Mononuclear cell (primary cell): ENCODE results near the gene TFE3. TPM values are rescaled to one million over a fixed set of nuclear protein-coding genes. Genes with fewer than 3 reads are reported as not detected.

Experiments used
- H3K27me3 ChIP-seq: 2 replicates; pipeline ENCODE4 v1.6.0; 2011; ENCODE audit warnings: low read length, control low read depth; ENCODE audit not compliant: insufficient read depth
- H3K4me1 ChIP-seq: 2 replicates; pipeline ENCODE4 v1.5.1; 2011; ENCODE audit warnings: mild to moderate bottlenecking, low read length, control low read depth; ENCODE audit not compliant: insufficient read depth
- H3K4me3 ChIP-seq: 2 replicates; pipeline ENCODE4 v1.5.1; 2011; ENCODE audit warnings: mild to moderate bottlenecking, low read length, moderate library complexity
- H3K9me3 ChIP-seq: 2 replicates; pipeline ENCODE4 v1.5.1; 2011; ENCODE audit warnings: low read depth, mild to moderate bottlenecking, control low read depth, low read length
- total RNA-seq: library from RNA; depleted of rRNA; stranded (reverse); fragments of >200 nt; gene quantifications from one replicate; pipeline ENCODE4 v1.2.3, GENCODE V29; 2012

Gene TFE3
- total RNA-seq, 1 donor: 29.3 TPM

- Histone ChIP-seq H3K4me1 (peaks cover 44% of the 10 kb centered on the region), H3K27me3 (no peaks in the 10 kb centered on the region), H3K4me3 (no peak overlapping the region), H3K9me3 (no peaks in the 10 kb centered on the region)
These were observed 2.7 kb downstream of the TFE3 start for GRCh38 chrX:49040376-49040955.

DNA sequence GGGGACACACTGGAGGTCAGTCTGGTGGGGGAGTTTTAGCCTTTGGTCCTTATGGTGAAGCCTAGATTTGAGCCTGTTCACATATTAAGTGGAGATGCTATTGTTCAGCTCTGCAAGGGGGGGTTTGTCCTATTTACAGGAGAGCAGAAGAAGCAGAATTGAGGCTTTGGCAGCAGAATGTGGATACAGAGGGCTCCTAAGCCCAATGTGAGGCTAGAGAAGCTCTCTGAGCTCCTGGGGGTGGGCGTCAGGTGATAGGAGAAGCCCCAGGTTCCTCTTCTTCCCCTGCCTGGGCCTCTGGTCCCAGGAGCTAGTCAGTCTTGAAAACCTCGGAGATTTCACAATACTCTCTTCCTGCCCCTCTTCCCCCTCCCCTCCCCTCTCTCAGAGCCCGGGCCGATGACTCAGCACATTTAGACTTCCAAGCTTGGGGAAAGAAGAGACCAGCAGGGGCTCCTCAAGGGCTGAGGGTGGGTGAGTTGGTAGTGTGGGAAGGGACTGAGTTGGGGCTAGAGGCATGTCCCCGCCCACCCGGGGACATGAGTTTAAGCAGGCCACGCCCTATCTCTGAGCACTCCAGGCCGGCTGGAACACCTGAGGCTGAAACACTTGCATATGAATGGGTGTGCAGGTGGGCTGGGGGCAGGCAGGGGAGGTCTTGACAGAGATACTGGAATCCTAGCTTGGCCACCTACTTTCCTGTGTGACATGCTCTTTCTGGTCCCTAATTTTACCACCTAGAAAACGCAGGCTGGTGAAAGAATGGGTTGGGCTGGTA, 3.4 kb downstream of the TFE3 start:
- Histone ChIP-seq H3K9me3 (no peaks in the 10 kb centered on the region), H3K27me3 (no peaks in the 10 kb centered on the region), H3K4me1 (peaks cover 44% of the 10 kb centered on the region), H3K4me3 (no peak overlapping the region)

- Histone ChIP-seq H3K4me3 (no peak overlapping the region), H3K27me3 (no peaks in the 10 kb centered on the region), H3K9me3 (no peaks in the 10 kb centered on the region), H3K4me1 (peaks cover 50% of the 10 kb centered on the region)
These were observed 5.2 kb downstream of the TFE3 start for GRCh38 chrX:49037883-49038475.

- Histone ChIP-seq H3K27me3 (no peaks in the 10 kb centered on the region), H3K9me3 (no peaks in the 10 kb centered on the region), H3K4me3 (no peak overlapping the region), H3K4me1 (peaks cover 12% of the 10 kb centered on the region)
These were observed 12.9 kb downstream of the TFE3 start for GRCh38 chrX:49030283-49030682.

DNA sequence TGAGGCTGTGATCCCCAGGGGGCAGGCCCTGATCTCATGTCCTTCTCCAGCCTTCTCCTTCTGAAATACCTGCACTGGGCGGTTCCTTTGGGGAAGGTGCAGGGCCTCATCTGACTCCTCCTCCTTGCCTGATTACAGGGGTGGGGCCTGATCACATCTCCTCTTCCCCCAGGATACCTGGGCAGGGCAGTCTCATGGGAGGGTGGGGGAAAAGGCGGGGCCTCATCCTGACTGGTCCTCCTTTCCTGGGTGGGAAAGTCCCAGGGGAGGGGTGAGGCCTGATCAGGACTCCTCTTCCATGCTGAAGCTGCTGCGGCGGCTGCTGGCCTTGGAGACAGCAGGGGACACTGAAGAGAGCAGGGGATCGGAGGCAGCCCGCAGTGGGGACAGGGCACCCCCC, 13.3 kb downstream of the TFE3 start:
- Histone ChIP-seq H3K27me3 (no peaks in the 10 kb centered on the region), H3K9me3 (no peaks in the 10 kb centered on the region), H3K4me1 (peaks cover 12% of the 10 kb centered on the region), H3K4me3 (no peak overlapping the region)

GRCh38 chrX:49019599-49020249, 23.4 kb downstream of the TFE3 start:
- Histone ChIP-seq H3K9me3 (no peaks in the 10 kb centered on the region), H3K4me3 (no peak overlapping the region), H3K27me3 (no peaks in the 10 kb centered on the region), H3K4me1 (no peaks in the 10 kb centered on the region)

GRCh38 chrX:49019050-49019449, 24.1 kb downstream of the TFE3 start:
- Histone ChIP-seq H3K4me1 (no peaks in the 10 kb centered on the region), H3K9me3 (no peaks in the 10 kb centered on the region), H3K27me3 (no peaks in the 10 kb centered on the region), H3K4me3 (no peak overlapping the region)

- H3K27me3 ChIP-seq: no peaks in the 10 kb centered on the region
- peaks cover 12% of the 10 kb centered on the region for H3K4me1 ChIP-seq
These were observed 39.5 kb downstream of the TFE3 start for GRCh38 chrX:49003696-49004095.

GRCh38 chrX:49002091-49002935, 40.8 kb downstream of the TFE3 start, which contains the start of gene GRIPAP1:
GRIPAP1 (minus strand) TSS chrX:49002264; CDS start chrX:49002229, 35 bp downstream.
- Histone ChIP-seq H3K27me3 (no peaks in the 10 kb centered on the region), H3K4me3 (peak within 1 kb of the TSS; percentile 78), H3K4me1 (peaks cover 12% of the 10 kb centered on the region), H3K9me3 (no peaks in the 10 kb centered on the region)

More at GRCh38 chrX:49003696-49004095, 39.5 kb downstream of the TFE3 start:
- Histone ChIP-seq H3K9me3 (no peaks in the 10 kb centered on the region), H3K4me3 (no peak overlapping the region)

- H3K9me3 ChIP-seq: no peaks in the 10 kb centered on the region
- H3K4me3 ChIP-seq: peak overlapping the region; percentile 78
- H3K27me3 ChIP-seq: no peaks in the 10 kb centered on the region
- peaks cover 12% of the 10 kb centered on the region for H3K4me1 ChIP-seq
These were observed 41.6 kb downstream of the TFE3 start for GRCh38 chrX:49001521-49002090.

- peaks cover 12% of the 10 kb centered on the region for H3K4me1 ChIP-seq
- H3K4me3 ChIP-seq: no peak overlapping the region
- no peaks in the 10 kb centered on the region for H3K27me3 ChIP-seq
- H3K9me3 ChIP-seq: no peaks in the 10 kb centered on the region
These were observed 42.5 kb downstream of the TFE3 start for GRCh38 chrX:49000636-49001035.

GRCh38 chrX:48999030-48999429, 44.1 kb downstream of the TFE3 start:
- Histone ChIP-seq H3K4me3 (no peak overlapping the region), H3K9me3 (no peaks in the 10 kb centered on the region), H3K27me3 (no peaks in the 10 kb centered on the region), H3K4me1 (peaks cover 12% of the 10 kb centered on the region)

GRCh38 chrX:48998391-48998790, 44.8 kb downstream of the TFE3 start:
- Histone ChIP-seq H3K9me3 (no peaks in the 10 kb centered on the region), H3K4me1 (peaks cover 12% of the 10 kb centered on the region), H3K4me3 (no peak overlapping the region), H3K27me3 (no peaks in the 10 kb centered on the region)

DNA sequence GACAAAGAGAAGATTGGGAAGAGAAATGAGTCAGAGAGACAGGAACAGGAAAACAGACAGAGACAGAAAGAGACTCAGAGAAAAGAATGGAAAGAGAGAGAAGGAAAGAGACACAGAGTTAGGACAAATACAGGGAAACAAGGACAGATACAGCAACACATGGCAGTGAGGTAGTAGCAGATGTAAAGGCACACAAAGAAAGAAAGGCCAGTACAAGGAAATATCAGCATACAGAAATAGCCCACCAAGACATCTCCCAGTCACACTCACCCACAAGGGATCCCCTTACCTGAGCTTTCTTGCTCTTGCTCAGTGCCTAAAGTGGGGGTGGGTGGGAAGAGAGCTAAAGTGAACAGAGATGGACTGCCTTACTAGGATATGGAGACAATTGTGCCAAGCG, 45.3 kb downstream of the TFE3 start:
- peaks cover 12% of the 10 kb centered on the region for H3K4me1 ChIP-seq
- no peak overlapping the region for H3K4me3 ChIP-seq
- no peaks in the 10 kb centered on the region for H3K9me3 ChIP-seq
- H3K27me3 ChIP-seq: no peaks in the 10 kb centered on the region
